ENCODE results near the gene ID3.

ID3 gene

DNA sequence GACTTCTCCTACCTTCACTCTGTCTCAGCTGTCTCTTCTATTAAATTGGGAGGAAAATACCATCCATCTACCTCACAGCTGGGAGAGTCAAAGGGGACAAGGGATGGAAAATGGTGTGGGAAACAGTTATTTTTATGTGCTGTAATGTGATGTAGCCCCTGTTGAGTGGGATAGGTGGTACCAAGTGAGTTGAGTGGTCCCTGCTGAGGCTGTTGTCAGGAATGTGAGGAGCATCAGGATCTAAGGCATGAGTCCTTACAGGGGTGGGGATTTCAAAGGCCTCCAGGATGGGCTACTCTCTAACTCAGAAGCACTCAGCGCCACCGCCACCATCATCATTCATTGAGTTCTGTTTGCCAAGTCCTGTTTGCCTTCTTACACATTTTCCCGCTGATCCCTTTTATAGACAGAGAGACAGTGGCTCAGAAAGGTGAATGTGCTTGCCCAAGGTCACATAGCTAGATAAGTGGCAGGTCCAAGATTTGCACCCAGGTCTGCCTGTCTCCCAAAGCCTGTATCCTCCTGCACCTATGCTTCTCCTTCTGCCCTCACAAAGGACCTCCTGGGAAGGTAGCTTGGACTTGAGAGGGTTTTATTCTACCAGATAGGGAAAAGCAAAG, 4.6 kb upstream of the ID3 start:
- DNase-seq (ENCODE audit: low read depth): no peak
- no peak overlapping the region for H3K4me3 ChIP-seq (ENCODE audit: low read length)
- TF ChIP-seq CTCF (IDR thresholded peaks at IDR 0.05; ENCODE audit: insufficient read depth, low read depth, low read length, missing control alignments): no peak

GRCh38 chr1:23563003-23563402, 3.7 kb upstream of the ID3 start:
- H3K4me3 ChIP-seq (ENCODE audit: low read length): no peak overlapping the region
- TF ChIP-seq CTCF (IDR thresholded peaks at IDR 0.05; ENCODE audit: insufficient read depth, low read depth, low read length, missing control alignments): no peak
- DNase-seq (ENCODE audit: low read depth): no peak

DNA sequence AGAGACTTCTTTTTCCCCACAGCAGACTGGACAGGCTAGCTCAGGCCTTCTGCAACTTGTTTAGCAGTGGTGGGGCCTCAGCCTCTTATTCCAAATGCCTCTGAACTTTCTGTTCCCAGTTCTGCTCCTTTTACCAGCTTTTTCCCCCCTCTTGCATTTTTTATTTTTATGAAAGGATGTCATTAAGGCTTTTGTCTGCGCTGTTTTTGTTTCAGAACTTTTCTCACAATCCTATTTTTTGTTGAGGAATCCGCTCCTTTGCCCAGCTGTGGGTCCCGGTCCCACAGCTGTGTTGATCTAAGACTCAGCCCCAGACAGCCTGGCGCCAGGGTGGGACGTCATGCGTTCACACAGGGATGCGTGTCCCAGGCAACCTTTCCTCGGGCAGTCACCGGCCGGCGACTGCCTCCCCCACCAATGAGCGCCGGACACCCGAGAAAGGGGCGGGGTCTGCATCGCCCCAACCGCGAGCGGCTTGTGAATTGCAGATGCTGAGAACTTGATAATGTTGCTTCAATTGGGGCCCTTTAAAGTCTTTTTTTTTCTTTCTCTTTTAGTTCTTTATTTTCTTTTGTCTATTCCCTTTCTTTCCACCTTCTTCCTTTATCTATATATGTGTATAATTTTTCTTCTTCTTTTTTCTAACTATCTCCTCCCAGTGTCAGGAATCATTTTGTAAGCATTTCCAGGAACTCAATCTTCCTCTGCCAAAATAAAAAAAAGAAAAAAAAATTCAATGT, 3.0 kb upstream of the ID3 start:
- no peak overlapping the region for H3K4me3 ChIP-seq (ENCODE audit: low read length)
- TF ChIP-seq CTCF (IDR thresholded peaks at IDR 0.05; ENCODE audit: insufficient read depth, low read depth, low read length, missing control alignments): no peak
- peak; percentile 92 for DNase-seq (ENCODE audit: low read depth)

DNA sequence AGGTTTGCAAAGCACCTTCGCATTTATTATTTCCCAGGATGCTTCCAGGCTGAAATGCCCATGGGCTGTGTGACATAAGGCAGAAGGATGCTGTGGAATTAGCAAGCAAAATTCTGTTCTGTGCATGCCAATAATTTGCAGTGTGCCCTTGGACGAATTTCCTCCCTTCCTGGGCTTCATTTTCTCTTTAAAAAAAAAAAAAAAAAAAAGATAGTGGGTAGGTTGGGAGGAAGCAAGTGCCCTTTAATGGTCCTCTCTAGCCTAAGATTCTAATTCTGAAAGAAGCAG, 2.5 kb upstream of the ID3 start:
- DNase-seq (ENCODE audit: low read depth): no peak
- TF ChIP-seq CTCF (IDR thresholded peaks at IDR 0.05; ENCODE audit: insufficient read depth, low read depth, low read length, missing control alignments): no peak
- H3K4me3 ChIP-seq (ENCODE audit: low read length): no peak overlapping the region

GRCh38 chr1:23561076-23561812, 1.9 kb upstream of the ID3 start:
- no peak for DNase-seq (ENCODE audit: low read depth)
- no peak for TF ChIP-seq CTCF (IDR thresholded peaks at IDR 0.05; ENCODE audit: insufficient read depth, low read depth, low read length, missing control alignments)
- H3K4me3 ChIP-seq (ENCODE audit: low read length): no peak overlapping the region

DNA sequence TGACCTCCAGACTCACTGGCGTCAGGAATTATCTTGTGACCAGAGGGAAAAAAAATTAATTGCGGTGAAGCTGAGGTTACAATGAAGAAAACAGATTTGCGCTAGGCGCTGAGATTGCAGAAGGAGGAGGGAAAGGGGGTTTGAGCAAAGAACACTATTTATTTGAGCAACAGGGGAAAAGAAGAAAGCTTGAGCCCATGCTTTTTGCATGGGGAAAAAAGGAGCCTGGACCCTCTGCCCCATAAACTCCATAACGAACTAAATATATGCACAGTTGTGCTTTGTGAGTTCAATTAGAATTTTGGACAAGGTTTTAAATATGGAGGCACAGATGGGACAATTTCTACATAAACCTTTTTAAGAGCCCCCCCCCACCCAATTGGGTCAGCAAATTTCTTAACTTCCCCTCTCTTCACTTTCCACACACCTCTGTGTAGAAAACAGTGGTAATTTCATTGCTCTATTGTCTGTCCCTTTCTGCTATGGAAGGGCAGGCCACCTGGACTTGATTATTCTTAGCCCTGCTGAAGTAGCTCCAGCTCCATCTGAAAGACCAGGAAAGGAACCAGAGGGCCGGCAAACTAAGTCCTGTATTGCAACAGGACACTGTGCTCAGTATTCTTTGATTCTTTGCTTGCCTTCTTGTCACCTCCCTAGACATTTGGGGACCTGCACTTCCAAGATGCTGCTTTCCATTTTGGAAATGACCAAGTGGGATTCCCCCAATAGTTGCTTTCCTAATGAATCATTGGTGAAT, 862 bp upstream of the ID3 start:
- H3K4me3 ChIP-seq (ENCODE audit: low read length): peak overlapping the region; percentile 100
- DNase-seq (ENCODE audit: low read depth): no peak

More for the DNA sequence above, 862 bp upstream of the ID3 start:
- no peak for TF ChIP-seq CTCF (IDR thresholded peaks at IDR 0.05; ENCODE audit: insufficient read depth, low read depth, low read length, missing control alignments)
